NCI-H82 treated with DMSO at 0.1 percent for 48 hours (cell line): ENCODE measurements around the gene FAM210A.

Experiments used
- DNase-seq: peaks from one replicate; lab custom pipeline; 2025; ENCODE audit not compliant: unreplicated experiment; lab: John Stamatoyannopoulos, UW

FAM210A gene

GRCh38 chr18:13623348-13623747, 103.0 kb downstream of the FAM210A start:
- DNase-seq = no peak

- DNase-seq = no peak
Measured at GRCh38 chr18:13622751-13623150, 103.6 kb downstream of the FAM210A start.

GRCh38 chr18:13621886-13622619, 104.3 kb downstream of the FAM210A start:
- no peak for DNase-seq

DNA sequence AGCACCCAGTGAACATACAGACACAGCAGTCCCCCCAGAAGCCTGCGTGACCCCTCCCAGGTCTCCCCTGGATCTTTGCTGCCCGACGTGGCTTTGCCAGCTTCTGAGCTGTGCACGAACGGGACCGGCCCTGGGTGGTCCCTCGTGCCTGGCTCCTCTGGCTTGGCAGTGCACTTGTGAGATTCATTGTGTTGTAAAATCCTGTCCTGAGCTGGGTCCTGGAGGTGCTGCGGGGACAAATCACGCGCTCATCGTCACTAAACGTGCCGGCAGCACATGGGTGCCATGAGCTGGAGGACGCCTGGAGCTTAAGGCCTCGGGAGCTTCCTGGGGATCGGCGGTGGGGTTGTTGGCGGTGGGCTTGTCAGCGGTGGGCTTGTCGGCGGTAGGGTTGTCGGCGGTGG, 104.9 kb downstream of the FAM210A start:
- no peak for DNase-seq

DNA sequence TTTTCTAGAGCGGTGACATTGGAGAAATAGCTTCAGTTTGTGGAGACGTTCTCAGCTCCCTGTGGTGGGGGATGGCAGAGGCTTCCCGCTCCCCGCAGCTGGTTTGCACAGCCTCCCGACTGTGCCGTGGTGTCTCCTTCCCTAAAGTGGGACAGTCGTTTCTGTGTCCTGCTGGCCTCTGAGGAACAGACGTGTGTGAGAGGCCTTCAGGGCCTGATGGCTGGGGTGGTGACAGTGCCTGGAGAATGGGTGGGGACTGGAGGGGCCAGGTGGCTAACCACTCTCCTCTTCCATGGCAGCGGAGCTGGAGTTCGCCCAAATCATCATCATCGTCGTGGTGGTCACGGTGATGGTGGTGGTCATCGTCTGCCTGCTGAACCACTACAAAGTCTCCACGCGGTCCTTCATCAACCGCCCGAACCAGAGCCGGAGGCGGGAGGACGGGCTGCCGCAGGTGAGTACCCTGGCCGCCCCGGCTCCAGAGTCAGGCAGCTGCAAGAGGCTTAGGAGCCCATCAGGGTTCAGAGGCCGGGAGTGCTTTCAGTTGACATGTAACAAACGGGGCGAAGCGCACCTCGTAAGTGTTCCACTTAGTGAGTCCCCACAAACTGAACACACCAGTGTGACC, 105.4 kb downstream of the FAM210A start:
- no peak for DNase-seq

DNA sequence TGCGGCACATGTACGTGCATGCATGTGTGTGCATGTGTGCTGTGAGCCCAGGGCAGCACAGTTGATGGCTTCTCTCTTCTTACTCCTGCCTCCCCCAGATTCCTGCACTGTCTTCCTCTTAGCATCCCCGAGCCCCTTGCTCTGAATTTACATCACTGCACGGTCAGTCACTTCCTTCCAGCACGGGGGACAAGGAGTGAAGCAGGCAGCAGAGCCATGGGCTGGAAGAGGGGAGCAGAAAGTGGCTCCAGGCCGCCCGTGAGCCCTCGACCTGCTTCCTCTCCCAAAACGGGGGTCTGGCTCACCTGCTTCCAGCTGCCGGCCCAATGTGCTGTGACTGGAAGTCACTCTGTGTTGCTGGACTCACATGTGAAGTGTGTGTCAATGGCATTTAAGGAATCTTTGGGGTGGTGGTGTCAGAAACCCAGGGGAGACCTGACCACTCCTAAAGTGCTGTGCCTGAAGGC, 106.1 kb downstream of the FAM210A start:
- no peak for DNase-seq

GRCh38 chr18:13619505-13620205, 106.7 kb downstream of the FAM210A start:
- no peak for DNase-seq

DNA sequence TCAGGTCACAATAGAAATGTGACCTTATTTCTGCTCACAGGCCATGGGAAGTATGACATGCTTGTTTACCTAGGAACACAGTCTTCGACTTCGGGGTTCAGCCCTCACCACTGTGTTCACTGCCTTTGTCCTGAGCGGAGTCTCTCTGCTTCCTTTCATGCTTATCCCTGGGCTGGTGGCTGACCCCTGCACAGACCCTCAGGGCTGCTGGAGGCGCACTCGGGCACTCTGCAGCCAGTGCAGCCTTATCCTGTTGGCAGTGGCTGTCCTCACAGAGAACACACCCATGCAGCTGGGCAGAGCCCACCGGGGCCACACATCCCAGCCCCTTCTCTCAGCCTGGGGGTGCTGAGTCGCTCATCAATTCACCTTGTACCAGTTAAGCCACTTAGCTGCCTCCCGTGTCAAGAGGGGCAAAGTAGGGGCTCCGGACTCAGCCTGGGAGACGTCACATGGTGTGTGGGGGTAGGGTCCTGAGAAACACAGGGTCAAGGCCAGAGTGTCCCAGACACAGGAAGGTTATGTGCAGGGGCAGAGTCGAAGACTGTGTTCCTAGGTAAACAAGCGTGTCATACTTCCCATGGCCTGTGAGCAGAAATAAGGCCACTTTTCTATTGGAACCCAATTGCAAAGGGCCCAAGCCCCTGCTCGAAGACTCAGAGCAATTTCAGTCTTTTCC, 107.5 kb downstream of the FAM210A start:
- no peak for DNase-seq

DNA sequence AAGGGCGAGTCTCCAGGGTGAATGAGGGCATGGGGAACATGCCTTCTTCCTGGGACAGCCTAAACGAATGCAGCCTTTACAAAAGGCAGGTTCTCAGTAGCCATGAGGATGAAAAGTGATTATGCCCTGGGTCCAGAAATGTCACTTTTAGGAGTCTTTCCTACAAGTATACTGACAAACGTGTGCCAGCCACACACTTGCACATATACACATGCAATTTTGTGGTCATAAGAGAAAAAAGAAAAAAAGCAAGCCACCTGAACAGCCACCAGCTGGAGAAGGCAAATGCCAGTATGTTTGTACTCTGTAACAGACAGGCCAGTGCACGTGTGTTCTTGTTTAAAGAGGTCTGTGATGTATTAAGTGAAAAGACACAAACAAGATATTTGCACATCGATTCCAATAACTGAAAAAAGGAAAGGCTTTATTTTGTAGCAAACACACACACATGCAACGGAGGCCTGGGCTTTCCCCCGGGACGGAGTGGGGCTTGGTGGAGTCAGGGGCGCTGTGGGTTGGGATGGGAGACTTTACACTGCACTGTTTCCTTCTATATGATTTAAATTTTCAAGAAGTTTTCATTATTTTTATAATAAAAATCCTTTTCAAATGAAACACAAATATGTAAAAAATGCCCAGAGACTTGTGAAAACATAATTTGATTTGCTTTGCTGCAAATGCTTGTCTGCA, 108.4 kb downstream of the FAM210A start:
- no peak for DNase-seq

GRCh38 chr18:13616525-13617035, 109.8 kb downstream of the FAM210A start:
- DNase-seq = no peak

DNA sequence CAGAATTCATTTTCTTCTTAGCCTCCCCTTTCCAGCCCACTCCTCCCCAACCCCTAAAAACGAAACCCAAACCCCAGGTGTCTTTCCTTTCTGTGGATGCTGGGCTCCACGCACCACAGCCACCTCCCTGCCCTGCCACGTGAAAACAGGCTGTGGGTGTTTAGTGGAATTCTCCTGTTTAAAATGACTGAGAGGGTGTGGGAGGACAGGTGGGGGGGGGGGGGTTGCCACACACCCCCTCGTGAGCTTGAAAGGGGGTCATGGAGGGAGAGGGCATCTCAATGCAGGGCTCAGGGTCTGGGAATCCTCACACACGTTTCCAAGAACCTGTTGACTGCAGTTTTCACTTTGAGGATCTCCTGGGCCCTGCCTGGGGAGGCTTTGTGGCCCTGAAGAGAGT, 110.3 kb downstream of the FAM210A start:
- no peak for DNase-seq

GRCh38 chr18:13615432-13615861, 110.9 kb downstream of the FAM210A start:
- no peak for DNase-seq

GRCh38 chr18:13614641-13615288, 111.6 kb downstream of the FAM210A start:
- DNase-seq = no peak

DNA sequence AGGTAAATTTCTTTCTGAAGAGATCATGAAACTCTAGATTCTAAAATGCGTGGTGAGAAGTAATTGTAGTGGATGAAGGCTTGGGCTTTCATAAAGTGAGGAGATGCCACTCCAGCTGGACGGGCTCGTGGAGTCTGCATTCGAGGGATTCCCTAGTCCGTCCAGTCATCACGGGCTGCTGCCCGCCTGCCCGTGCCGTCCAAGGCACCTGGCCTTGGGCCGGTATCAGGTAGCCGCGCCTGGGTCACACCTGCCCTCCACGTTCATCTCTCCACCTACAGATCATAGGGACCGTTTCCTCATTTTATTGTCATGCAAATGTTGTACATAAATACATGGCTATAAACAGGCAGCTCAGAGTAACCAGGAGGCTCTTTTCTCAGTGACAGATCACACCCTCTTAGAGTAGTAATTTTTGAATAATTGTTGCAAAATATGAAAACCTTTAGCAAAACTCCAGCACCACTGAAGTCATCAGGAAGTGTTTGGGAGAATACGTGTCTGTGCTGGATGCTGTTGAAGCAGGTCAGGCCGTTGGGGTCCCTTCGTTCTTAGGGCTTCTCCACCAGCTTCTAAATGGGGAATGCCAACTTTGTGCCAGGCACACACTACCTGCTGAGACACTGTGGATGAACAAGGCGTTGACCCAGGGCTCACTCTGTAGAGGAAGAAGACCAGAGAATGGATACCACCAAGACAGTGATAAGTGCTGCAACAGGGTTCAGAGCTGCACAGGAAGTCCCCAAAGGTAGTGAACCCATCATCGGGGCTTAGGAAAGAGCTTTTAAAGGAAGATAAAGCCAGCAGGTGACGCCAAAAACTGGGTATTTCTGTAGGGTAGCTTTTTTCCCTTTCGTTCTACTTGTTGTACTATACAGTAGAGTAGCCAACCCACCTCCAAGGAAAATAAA, 112.5 kb downstream of the FAM210A start:
- DNase-seq = no peak
